MG63 (cell line): Measurements from ENCODE around the gene ODF4. TPM values are rescaled to one million over a fixed set of nuclear protein-coding genes. Genes with fewer than 3 reads are reported as not detected.

ENCODE experiments used
- DNase-seq: peaks from one replicate; pipeline ENCODE4 v3.0.0-alpha.2; 2020
- H3K27me3 ChIP-seq: fragments of 250-450 bp; sonication (Bioruptor Pico); 2 replicates; pipeline ENCODE4 v1.5.1; 2020; ENCODE audit warnings: mild to moderate bottlenecking, moderate library complexity
- H3K36me3 ChIP-seq: fragments of 250-450 bp; sonication (Bioruptor Pico); 2 replicates; pipeline ENCODE4 v1.5.1; 2020; ENCODE audit warnings: mild to moderate bottlenecking, moderate library complexity
- H3K4me3 ChIP-seq: fragments of 250-450 bp; sonication (Bioruptor Pico); 2 replicates; pipeline ENCODE4 v1.5.1; 2020; ENCODE audit warnings: mild to moderate bottlenecking, moderate library complexity
- H3K9me3 ChIP-seq: fragments of 250-450 bp; sonication (Bioruptor Pico); 2 replicates; pipeline ENCODE4 v1.5.1; 2020; ENCODE audit warnings: mild to moderate bottlenecking, moderate library complexity
- total RNA-seq: library from RNA; depleted of rRNA; stranded (reverse); fragments of >200 nt; shearing (Covaris generic); gene quantifications from 2 replicates; pipeline ENCODE4 v1.2.3, GENCODE V29; 2014; ENCODE audit warnings: low replicate concordance; rRNA removed

ODF4 gene
- total RNA-seq: not detected in 2 replicates

DNA sequence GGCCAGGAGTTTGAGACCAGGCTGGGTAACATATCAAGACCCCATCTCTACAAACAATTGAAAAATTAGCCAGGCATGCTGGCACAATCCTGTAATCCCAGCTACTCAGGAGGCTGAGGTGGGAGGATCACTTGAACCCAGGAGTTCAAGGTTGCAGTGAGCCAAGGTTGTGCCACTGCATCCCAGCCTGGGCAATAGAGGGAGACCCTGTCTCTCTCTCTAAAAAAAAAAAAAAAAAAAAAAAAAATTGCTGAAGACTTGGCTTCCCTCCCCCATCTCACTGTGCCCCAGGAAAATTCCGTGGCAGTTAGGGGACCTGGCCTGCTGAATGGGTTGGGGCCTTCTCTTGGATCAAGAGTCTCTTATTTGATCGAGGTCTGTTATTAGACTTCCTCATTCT, at the start of gene ODF4:
ODF4 (plus strand) TSS at position 301 of the 400 bp plus-strand sequence. CDS start 212 bp downstream, outside the sequence.
- DNase-seq: no peak

DNA sequence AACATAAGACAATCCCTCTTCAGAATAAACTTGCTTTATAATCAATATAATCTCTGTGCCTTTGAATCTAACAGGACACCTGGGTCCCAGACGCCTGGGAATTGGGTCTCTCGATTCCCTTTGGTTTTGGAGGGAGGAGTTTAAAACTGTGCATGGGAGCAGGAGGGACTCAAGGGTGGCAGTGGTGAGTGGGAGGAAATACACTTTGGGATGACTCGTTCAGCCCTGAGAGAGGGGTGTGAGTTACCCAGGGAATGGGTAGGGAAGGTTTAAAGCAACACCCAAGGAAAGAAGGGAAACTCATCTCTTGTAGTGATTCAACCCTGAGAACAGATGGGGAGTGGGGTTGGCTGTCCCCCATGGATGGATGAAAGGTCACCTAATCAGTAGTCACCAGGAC, 49.6 kb upstream of the ODF4 start:
- no peaks in the 10 kb centered on the region for H3K9me3 ChIP-seq
- DNase-seq: peak; percentile 32
- no peaks in the 10 kb centered on the region for H3K36me3 ChIP-seq
- H3K27me3 ChIP-seq: no peaks in the 10 kb centered on the region
- H3K4me3 ChIP-seq: no peak overlapping the region

More for the DNA sequence above, at the start of gene ODF4:
- Histone ChIP-seq H3K9me3 (no peaks in the 10 kb centered on the region), H3K4me3 (no peak within 1 kb of the TSS), H3K27me3 (no peaks in the 10 kb centered on the region), H3K36me3 (no peaks in the 10 kb centered on the region)

DNA sequence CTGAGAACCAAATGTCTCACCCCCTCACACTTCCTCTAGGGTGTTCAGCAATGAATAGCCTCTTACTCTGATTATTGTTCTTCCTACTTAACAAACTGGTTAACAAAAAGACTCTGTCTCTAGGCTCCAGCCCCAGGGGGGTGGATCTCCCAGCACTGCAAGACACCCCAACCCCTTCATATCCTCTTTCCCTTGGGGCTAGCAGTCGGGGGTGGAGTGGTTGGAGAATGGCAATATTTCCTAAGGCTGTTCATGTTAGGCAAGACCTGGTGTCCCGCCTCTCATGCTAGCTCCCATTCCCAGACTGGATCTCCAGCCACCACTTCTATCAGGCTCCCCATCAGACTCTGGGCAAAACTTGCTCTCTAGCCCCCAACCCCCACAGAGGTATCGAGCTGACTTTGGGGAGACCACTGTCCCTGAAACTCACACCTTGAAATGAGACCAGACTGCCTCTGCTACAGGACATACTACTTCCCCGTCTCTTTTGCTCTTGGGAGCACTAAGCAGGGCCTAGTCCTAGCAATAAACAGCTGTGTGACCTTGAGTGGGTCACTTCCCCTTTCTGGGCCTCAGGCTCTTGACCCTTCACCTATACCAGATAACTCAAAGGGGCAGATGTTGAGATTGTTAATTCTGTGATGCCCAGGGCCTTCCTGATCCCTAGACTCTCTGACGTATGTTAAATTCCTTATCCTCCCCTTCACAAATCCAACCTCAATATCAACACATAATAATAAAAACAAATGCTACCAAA, 46.8 kb upstream of the ODF4 start:
- Histone ChIP-seq H3K4me3 (no peak overlapping the region), H3K36me3 (no peaks in the 10 kb centered on the region), H3K9me3 (no peaks in the 10 kb centered on the region), H3K27me3 (no peaks in the 10 kb centered on the region)
- DNase-seq: no peak

DNA sequence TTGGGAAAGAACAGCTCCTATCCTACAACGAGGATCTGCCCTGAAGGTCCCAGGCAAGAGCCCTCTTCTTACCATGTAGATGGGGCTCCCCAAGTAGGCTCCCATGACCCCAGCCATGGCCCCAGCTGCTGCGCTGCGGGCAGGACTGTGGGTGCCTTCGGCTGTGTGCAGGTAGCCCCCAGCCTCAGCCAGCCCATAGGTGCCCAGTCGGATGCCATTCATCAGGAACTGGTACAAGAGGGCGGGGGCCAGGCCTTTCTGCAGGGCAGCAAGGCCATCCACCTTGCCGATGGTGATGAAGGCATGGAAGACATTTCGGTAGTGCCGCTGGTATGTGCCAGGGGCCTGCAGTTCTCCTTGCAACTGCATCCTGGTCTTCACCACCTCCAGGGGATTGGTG, 45.3 kb upstream of the ODF4 start:
- H3K4me3 ChIP-seq: no peak overlapping the region
- no peaks in the 10 kb centered on the region for H3K27me3 ChIP-seq
- no peak for DNase-seq
- no peaks in the 10 kb centered on the region for H3K9me3 ChIP-seq
- no peaks in the 10 kb centered on the region for H3K36me3 ChIP-seq

DNA sequence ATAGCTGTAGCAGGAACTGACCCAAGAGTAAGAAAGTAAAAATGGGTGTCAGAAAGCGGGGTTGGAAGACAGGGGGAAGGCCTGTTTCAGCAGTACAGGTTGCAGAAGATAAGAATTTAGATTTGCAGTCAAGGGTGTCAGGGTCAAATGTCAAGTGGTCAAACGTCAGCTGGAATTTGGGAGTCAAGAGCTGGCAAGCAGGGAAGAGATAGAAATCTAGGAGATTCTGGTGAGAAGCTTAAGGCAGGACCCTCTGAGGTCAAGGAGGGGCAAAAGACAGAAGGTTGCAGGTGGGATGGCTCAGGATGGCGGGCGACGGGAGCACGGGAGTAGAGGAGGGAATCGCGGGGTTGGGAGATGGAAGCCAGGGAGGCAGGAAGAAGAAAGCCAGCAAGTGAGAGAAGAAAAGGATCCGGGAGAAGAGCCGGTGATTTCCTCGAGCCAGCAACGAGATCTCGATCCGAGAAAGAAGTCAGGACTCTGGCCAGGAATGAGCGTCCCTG, 44.8 kb upstream of the ODF4 start:
- H3K36me3 ChIP-seq: no peaks in the 10 kb centered on the region
- H3K27me3 ChIP-seq: no peaks in the 10 kb centered on the region
- DNase-seq: no peak
- H3K4me3 ChIP-seq: peak overlapping the region; percentile 74
- H3K9me3 ChIP-seq: no peaks in the 10 kb centered on the region

- no peak for DNase-seq
- Histone ChIP-seq H3K9me3 (no peaks in the 10 kb centered on the region), H3K36me3 (no peaks in the 10 kb centered on the region), H3K4me3 (no peak overlapping the region), H3K27me3 (no peaks in the 10 kb centered on the region)
Measured at GRCh38 chr17:8300226-8300625, 39.4 kb upstream of the ODF4 start.

DNA sequence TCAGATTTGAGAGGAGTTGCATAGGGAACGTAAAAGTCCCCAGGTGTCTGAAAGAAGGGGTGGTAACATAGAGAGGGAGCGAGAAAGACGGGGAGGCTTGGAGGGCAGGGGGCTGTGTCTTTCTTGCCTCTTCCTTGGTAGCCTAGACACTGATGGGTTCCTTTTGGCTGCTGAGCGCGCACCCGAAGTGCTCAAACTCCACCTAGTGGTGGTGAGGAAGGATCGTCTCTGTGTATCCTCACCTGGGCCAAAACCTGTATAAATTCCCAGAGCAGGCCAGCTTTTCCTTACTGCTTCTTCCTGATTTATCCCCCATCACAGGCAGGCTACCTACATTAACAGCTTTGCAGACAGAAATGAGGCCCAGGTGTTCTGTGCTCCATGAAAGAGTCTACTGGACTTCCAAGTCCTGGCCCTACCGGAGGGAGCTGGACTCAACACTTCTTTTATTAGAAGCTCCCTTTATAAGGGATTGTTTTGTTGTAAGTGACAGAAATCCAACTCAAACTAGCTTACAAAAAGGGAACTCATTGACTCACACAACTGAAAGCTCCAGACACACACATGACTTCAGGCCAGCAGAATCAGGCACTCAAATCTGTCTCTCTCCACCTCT, 38.9 kb upstream of the ODF4 start:
- DNase-seq: peak; percentile 63

GRCh38 chr17:8310601-8311123, 29.0 kb upstream of the ODF4 start:
- no peak for DNase-seq

More for the DNA sequence above, 38.9 kb upstream of the ODF4 start:
- Histone ChIP-seq H3K9me3 (no peaks in the 10 kb centered on the region), H3K4me3 (no peak overlapping the region), H3K27me3 (no peaks in the 10 kb centered on the region), H3K36me3 (no peaks in the 10 kb centered on the region)

DNA sequence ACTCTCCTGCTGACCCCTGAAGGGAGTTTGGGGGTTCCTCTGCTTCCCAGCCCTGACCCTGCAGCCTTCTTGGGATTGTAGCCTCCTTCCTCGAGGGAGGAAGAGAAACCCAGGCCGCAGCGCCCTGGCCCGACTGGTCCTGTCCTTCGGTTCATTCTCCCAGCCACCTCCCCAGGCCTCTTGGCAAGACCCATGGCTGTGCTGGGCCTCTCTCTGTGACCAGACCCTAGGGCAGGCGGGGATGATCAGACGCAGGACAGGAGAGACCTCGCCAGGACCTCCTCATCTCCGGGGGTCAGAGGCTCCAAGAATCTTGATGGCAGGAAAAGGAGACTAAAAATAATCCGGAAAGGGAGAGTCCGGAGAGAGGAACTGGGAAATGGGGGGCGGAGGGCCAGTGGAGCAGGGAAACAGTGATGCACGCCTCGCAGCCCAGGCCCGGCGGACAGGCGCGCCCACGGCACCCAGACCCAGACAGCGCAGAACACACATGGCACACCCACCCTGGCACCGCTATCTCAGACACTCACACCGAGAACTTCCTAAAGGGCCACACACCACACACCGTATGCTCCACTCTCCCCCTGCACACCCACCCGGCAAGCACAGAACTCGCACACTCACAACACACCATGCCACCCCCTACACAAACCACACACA, 28.4 kb upstream of the ODF4 start:
- H3K9me3 ChIP-seq: no peaks in the 10 kb centered on the region
- DNase-seq: no peak
- H3K36me3 ChIP-seq: no peaks in the 10 kb centered on the region
- no peaks in the 10 kb centered on the region for H3K27me3 ChIP-seq
- H3K4me3 ChIP-seq: no peak overlapping the region

More at GRCh38 chr17:8310601-8311123, 29.0 kb upstream of the ODF4 start:
- Histone ChIP-seq H3K27me3 (no peaks in the 10 kb centered on the region), H3K9me3 (no peaks in the 10 kb centered on the region), H3K36me3 (no peaks in the 10 kb centered on the region), H3K4me3 (no peak overlapping the region)

GRCh38 chr17:8312251-8312650, 27.4 kb upstream of the ODF4 start:
- no peaks in the 10 kb centered on the region for H3K27me3 ChIP-seq
- H3K9me3 ChIP-seq: no peaks in the 10 kb centered on the region
- no peak for DNase-seq

DNA sequence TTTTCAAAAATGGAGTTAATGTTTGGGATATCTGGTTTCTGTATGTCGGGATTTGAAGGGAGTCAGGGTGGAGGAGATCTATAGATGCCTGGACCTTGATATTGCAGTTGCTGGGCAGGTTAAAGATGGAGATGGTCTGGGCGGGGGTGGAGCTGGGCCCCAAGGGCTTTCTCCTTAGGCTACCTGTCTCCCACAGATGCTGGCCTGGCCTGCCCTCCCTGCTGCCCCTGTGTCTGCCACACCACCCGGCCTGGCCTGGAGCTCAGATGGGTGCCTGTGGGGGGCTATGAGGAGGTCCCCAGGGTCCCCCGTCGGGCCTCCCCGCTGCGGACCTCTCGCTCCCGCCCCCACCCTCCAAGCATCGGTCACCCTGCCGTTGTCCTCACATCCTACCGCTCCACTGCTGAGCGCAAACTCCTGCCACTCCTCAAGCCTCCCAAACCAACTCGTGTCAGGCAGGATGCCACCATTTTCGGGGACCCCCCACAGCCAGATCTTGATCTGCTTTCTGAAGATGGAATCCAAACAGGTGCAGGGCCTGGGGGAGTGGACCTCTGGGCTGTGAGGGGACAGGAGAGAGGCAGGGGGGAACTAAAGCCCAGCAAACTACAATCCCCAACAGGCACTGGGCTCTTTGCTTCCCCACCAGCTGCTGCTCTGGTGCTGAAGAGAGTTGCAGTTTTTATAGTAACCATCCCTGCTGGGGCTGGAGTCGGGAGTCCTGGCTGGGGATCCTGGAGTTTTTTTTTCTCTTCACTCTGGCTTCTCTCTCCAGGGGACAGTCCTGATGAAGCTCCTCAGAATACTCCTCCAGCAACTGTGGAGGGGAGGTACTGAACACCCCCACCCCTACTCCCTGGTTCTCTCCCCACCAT, 26.7 kb upstream of the ODF4 start:
- no peak for DNase-seq
- Histone ChIP-seq H3K27me3 (no peaks in the 10 kb centered on the region), H3K36me3 (no peaks in the 10 kb centered on the region), H3K9me3 (no peaks in the 10 kb centered on the region), H3K4me3 (no peak overlapping the region)

More at GRCh38 chr17:8312251-8312650, 27.4 kb upstream of the ODF4 start:
- Histone ChIP-seq H3K4me3 (no peak overlapping the region), H3K36me3 (no peaks in the 10 kb centered on the region)

- H3K4me3 ChIP-seq: no peak overlapping the region
- no peak for DNase-seq
- no peaks in the 10 kb centered on the region for H3K27me3 ChIP-seq
- H3K9me3 ChIP-seq: no peaks in the 10 kb centered on the region
- H3K36me3 ChIP-seq: no peaks in the 10 kb centered on the region
Measured at GRCh38 chr17:8314797-8315763, 24.6 kb upstream of the ODF4 start.

DNA sequence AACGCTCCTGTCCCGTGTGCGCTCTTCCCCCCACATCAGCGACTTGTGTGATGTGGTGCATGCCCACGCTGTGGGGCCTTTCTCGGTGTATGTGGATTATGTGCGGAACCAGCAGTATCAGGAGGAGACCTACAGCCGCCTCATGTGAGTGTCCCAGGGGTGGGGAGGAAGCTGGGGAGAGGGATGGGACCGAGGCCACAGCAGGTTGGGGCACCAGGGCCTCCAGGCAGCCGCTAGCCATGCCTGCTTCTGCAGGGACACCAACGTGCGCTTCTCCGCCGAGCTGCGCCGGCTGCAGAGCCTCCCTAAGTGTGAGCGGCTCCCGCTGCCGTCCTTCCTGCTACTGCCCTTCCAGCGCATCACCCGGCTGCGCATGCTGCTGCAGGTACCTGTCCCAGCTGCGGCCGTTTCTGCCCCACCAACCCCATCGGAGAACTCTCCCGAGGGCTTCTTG, 23.8 kb upstream of the ODF4 start:
- Histone ChIP-seq H3K36me3 (no peaks in the 10 kb centered on the region), H3K4me3 (no peak overlapping the region), H3K9me3 (no peaks in the 10 kb centered on the region), H3K27me3 (no peaks in the 10 kb centered on the region)
- DNase-seq: no peak

DNA sequence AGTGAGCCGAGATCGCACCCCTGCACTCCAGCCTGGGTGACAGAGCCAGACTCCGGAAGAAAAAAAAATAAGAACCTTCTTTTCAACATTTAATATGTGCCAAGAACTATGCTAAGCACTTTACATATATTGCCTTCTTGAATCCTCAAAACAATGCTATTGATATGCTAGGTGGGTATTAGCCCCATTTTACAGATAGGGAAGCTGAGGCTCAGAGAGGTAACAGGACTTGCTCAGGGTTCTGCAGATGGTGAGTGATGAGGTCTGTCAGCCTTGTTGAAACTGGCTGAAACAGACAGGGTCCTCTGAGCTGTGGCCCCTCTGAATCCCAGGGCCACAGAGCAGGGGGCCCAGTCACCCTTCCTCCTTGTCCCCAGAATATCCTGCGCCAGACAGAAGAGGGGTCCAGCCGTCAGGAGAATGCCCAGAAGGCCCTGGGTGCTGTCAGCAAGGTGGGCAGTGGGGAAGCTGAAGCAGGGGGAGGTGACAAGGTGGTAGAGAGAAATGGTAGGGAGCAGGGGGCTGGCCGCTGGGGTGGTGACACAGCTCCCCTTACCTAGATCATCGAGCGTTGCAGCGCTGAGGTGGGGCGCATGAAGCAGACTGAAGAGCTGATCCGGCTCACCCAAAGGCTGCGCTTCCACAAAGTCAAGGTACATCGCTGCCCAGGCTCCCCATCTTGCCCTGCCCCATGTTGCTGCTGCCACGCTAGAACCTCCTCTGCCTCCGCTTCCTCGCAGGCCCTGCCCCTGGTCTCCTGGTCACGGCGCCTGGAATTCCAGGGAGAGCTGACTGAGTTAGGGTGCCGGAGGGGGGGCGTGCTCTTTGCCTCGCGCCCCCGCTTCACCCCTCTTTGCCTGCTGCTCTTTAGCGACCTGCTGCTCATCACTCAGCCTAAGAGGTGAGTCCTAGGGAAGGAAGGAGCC, 21.4 kb upstream of the ODF4 start:
- H3K36me3 ChIP-seq: no peaks in the 10 kb centered on the region
- H3K9me3 ChIP-seq: no peaks in the 10 kb centered on the region
- no peaks in the 10 kb centered on the region for H3K27me3 ChIP-seq
- DNase-seq: no peak
- no peak overlapping the region for H3K4me3 ChIP-seq
